HUES48 (cell line): ENCODE results near the gene CIROP.
"Not testable (repeated sequence)": the region's sequence is repeated elsewhere in the genome, so short reads cannot be mapped to it uniquely, and the experiment has no call there.

Experiments
- H3K27ac ChIP-seq: one replicate; pipeline ENCODE4 v1.7.0; 2013; ENCODE audit warnings: low read depth, low read length, inconsistent platforms
- H3K27me3 ChIP-seq: 2 replicates; pipeline ENCODE4 v1.6.1; 2013; ENCODE audit warnings: mild to moderate bottlenecking, low read length; ENCODE audit not compliant: control insufficient read depth, insufficient read depth
- H3K36me3 ChIP-seq: 2 replicates; pipeline ENCODE4 v1.6.1; 2013; ENCODE audit warnings: low read length; ENCODE audit not compliant: control insufficient read depth, insufficient read depth
- H3K4me1 ChIP-seq: 2 replicates; pipeline ENCODE4 v1.6.1; 2013; ENCODE audit warnings: mild to moderate bottlenecking, low read length; ENCODE audit not compliant: control insufficient read depth, insufficient read depth
- H3K4me3 ChIP-seq: 2 replicates; pipeline ENCODE4 v1.5.1; 2013; ENCODE audit warnings: mild to moderate bottlenecking, low read depth, low read length
- H3K9ac ChIP-seq: 2 replicates; pipeline ENCODE4 v1.6.1; 2013; ENCODE audit warnings: mild to moderate bottlenecking, low read depth, low read length, moderate library complexity
- H3K9me3 ChIP-seq: 2 replicates; pipeline ENCODE4 v1.6.1; 2013; ENCODE audit warnings: low read length; ENCODE audit not compliant: control insufficient read depth, insufficient read depth

The CIROP gene

GRCh38 chr14:23112359-23113178 is 7.8 kb upstream of the CIROP start:
- Histone ChIP-seq H3K9me3 (no peaks in the 10 kb centered on the region), H3K4me3 (no peak overlapping the region), H3K27me3 (no peaks in the 10 kb centered on the region), H3K36me3 (no peaks in the 10 kb centered on the region), H3K4me1 (peaks cover 6% of the 10 kb centered on the region; the same call in 1 of the 2 replicates), H3K27ac (no peak overlapping the region), H3K9ac (no peak overlapping the region)

- Histone ChIP-seq H3K36me3 (no peaks in the 10 kb centered on the region), H3K9me3 (no peaks in the 10 kb centered on the region), H3K27me3 (no peaks in the 10 kb centered on the region)
Measured at GRCh38 chr14:23110579-23111365, 6.0 kb upstream of the CIROP start.

GRCh38 chr14:23109769-23110168 is 5.0 kb upstream of the CIROP start:
- H3K27ac ChIP-seq: no peak overlapping the region
- no peaks in the 10 kb centered on the region for H3K27me3 ChIP-seq
- H3K9ac ChIP-seq: no peak overlapping the region
- H3K9me3 ChIP-seq: no peaks in the 10 kb centered on the region
- H3K36me3 ChIP-seq: no peaks in the 10 kb centered on the region
- no peak overlapping the region for H3K4me3 ChIP-seq
- peaks cover 21% of the 10 kb centered on the region for H3K4me1 ChIP-seq

More at GRCh38 chr14:23110579-23111365, 6.0 kb upstream of the CIROP start:
- Histone ChIP-seq H3K9ac (no peak overlapping the region), H3K27ac (no peak overlapping the region), H3K4me1 (peaks cover 13% of the 10 kb centered on the region), H3K4me3 (no peak overlapping the region)

GRCh38 chr14:23108169-23108568 is 3.4 kb upstream of the CIROP start:
- H3K4me3 ChIP-seq, H3K36me3 ChIP-seq: not testable (repeated sequence)

GRCh38 chr14:23107620-23108019 is 2.8 kb upstream of the CIROP start:
- peaks cover 21% of the 10 kb centered on the region for H3K4me1 ChIP-seq
- not testable (repeated sequence) for H3K27me3 ChIP-seq, H3K9me3 ChIP-seq, H3K27ac ChIP-seq, H3K9ac ChIP-seq, H3K36me3 ChIP-seq, H3K4me3 ChIP-seq

More at GRCh38 chr14:23108169-23108568, 3.4 kb upstream of the CIROP start:
- H3K9me3 ChIP-seq, H3K9ac ChIP-seq, H3K27me3 ChIP-seq, H3K27ac ChIP-seq: not testable (repeated sequence)
- peaks cover 24% of the 10 kb centered on the region for H3K4me1 ChIP-seq

GRCh38 chr14:23106747-23107045 is 1.9 kb upstream of the CIROP start:
- Histone ChIP-seq H3K9ac (no peak overlapping the region), H3K36me3 (no peaks in the 10 kb centered on the region), H3K27ac (peak overlapping the region; percentile 58), H3K4me3 (no peak overlapping the region), H3K4me1 (peaks cover 21% of the 10 kb centered on the region), H3K9me3 (no peaks in the 10 kb centered on the region), H3K27me3 (no peaks in the 10 kb centered on the region)

GRCh38 chr14:23105348-23105824 is 597 bp upstream of the CIROP start:
- Histone ChIP-seq H3K9me3 (no peaks in the 10 kb centered on the region), H3K4me3 (no peak overlapping the region), H3K36me3 (no peaks in the 10 kb centered on the region), H3K9ac (no peak overlapping the region), H3K27me3 (no peaks in the 10 kb centered on the region), H3K27ac (no peak overlapping the region), H3K4me1 (peaks cover 21% of the 10 kb centered on the region)

GRCh38 chr14:23104070-23104590 is 659 bp downstream of the CIROP start:
- no peaks in the 10 kb centered on the region for H3K27me3 ChIP-seq
- no peak overlapping the region for H3K4me3 ChIP-seq
- peaks cover 21% of the 10 kb centered on the region for H3K4me1 ChIP-seq
- H3K27ac ChIP-seq: no peak overlapping the region
- peaks cover 2% of the 10 kb centered on the region for H3K36me3 ChIP-seq
- H3K9me3 ChIP-seq: no peaks in the 10 kb centered on the region
- no peak overlapping the region for H3K9ac ChIP-seq

GRCh38 chr14:23103581-23103980 is 1.2 kb downstream of the CIROP start:
- Histone ChIP-seq H3K27me3 (no peaks in the 10 kb centered on the region), H3K9me3 (no peaks in the 10 kb centered on the region), H3K9ac (no peak overlapping the region), H3K4me3 (no peak overlapping the region), H3K4me1 (peaks cover 21% of the 10 kb centered on the region), H3K36me3 (peaks cover 8% of the 10 kb centered on the region), H3K27ac (no peak overlapping the region)

GRCh38 chr14:23102801-23103200 is 2.0 kb downstream of the CIROP start:
- H3K9ac ChIP-seq: no peak overlapping the region
- peaks cover 16% of the 10 kb centered on the region for H3K36me3 ChIP-seq
- peaks cover 21% of the 10 kb centered on the region for H3K4me1 ChIP-seq
- H3K27me3 ChIP-seq: no peaks in the 10 kb centered on the region
- H3K9me3 ChIP-seq: no peaks in the 10 kb centered on the region
- H3K27ac ChIP-seq: no peak overlapping the region
- no peak overlapping the region for H3K4me3 ChIP-seq
